Type B pancreatic cell (in vitro differentiated cells): ENCODE data around the gene ARFRP1. TPM values are rescaled to one million over a fixed set of nuclear protein-coding genes. Genes with fewer than 3 reads are reported as not detected.

ENCODE experiments used
- DNase-seq: peaks from one replicate; pipeline ENCODE4 v3.0.0; 2021; ENCODE audit warnings: mixed read lengths; ENCODE audit not compliant: unreplicated experiment; ENCODE audit errors: extremely low spot score
- H3K27ac Mint-ChIP-seq: 2 replicates; pipeline ENCODE4 v1.8.0; 2021; ENCODE audit warnings: mild to moderate bottlenecking, mixed read lengths
- H3K27me3 Mint-ChIP-seq: 2 replicates; pipeline ENCODE4 v1.8.0; 2021; ENCODE audit warnings: mixed read lengths
- H3K36me3 Mint-ChIP-seq: 2 replicates; pipeline ENCODE4 v1.8.0; 2021; ENCODE audit warnings: mixed read lengths
- H3K4me1 Mint-ChIP-seq: one replicate; pipeline ENCODE4 v1.8.0; 2021; ENCODE audit warnings: mixed read lengths; ENCODE audit not compliant: unreplicated experiment
- H3K4me3 Mint-ChIP-seq: 2 replicates; pipeline ENCODE4 v1.8.0; 2021; ENCODE audit warnings: mild to moderate bottlenecking, mixed read lengths
- H3K9me3 Mint-ChIP-seq: 2 replicates; pipeline ENCODE4 v1.8.0; 2021; ENCODE audit warnings: mixed read lengths
- CTCF ChIP-seq: fragments of 200-600 bp; sonication (generic); conservative IDR thresholded peaks from 2 replicates; pipeline ENCODE4 v1.5.0; 2021; ENCODE audit warnings: antibody characterized with exemption, mild to moderate bottlenecking
- total RNA-seq: library from RNA; stranded (reverse); gene quantifications from 2 replicates; pipeline ENCODE4 v1.2.1, GENCODE V29; 2021; ENCODE audit warnings: low replicate concordance

Gene ARFRP1
- total RNA-seq, 1 donor from 2014 or later = 45.0 TPM

GRCh38 chr20:63741354-63741675 is 33.5 kb upstream of the ARFRP1 start:
- no peak for TF ChIP-seq CTCF
- Mint-ChIP-seq H3K27me3 (no peaks in the 10 kb centered on the region), H3K9me3 (no peaks in the 10 kb centered on the region), H3K27ac (no peak overlapping the region), H3K4me3 (peak overlapping the region; percentile 67), H3K36me3 (no peaks in the 10 kb centered on the region), H3K4me1 (peaks cover 3% of the 10 kb centered on the region)
- DNase-seq = no peak

DNA sequence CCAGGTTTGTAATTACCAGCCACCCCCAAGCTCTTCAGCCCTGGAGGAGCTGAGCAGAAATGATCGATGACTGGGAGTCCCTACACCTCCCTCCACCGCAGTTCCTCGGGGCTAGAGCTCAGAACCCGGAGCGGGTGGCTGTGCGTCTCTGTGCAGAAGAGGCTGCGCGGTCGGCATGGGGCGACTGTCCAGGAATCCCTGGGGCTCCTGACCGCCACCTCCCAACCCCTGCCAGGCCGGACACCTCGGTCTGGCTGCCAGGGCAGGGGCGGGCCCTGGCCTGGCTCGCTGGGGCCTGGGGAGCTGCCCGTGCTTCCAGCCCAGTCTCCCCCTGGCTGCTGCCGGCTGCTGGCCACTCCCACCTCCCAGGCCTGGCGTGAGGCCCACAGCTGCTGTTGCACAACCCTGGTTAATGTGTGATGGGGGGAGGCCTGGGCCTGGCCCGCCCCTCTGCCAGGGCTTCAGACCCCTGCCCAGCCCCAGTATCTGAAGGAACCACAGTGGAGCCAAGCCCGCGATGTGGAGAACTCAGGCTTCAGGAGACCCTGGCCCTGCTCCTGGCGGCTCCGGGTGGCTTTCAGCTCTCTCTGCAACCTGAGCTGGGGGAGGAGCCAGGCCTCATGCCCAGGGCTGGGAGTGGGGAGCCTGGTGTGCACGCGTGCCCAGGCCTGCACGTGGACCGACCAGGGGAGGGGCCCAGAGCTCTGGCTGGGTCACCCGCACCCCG is 33.0 kb upstream of the ARFRP1 start:
- H3K36me3 Mint-ChIP-seq = no peaks in the 10 kb centered on the region
- H3K4me3 Mint-ChIP-seq = peak overlapping the region; percentile 83

DNA sequence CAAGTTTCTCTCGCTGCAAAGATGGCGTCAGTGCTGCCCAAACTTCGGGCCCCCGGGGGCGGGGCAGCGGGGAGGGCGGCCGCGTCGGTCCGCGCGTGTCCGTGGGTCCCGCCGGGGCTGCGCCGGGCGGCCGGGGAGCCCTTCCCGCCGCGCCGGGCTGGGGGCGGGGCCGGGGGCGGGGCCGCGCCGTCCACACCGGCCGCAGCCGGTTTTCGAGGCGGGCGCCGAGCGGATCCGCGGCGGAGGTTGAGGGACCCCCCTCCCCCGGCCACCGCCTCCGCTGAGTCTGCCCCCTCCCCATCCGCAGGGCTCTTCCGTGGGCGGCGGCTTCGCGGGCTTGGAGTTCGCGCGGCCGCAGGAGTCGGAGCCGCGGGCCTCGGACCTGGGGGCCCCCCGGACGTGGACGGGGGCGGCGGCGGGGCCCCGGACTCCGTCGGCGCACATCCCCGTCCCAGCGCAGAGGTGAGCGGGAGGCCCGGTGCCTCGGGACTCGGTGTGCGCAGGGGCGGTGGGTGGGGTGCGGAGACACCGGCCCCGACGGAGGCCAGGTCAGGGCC is 32.4 kb upstream of the ARFRP1 start:
- Mint-ChIP-seq H3K27me3 (peaks cover 3% of the 10 kb centered on the region), H3K4me3 (peak overlapping the region; percentile 83), H3K27ac (no peak overlapping the region), H3K9me3 (no peaks in the 10 kb centered on the region), H3K36me3 (no peaks in the 10 kb centered on the region), H3K4me1 (no peaks in the 10 kb centered on the region)
- TF ChIP-seq CTCF = no peak
- peak; percentile 75 for DNase-seq

More for the DNA sequence above, 33.0 kb upstream of the ARFRP1 start:
- Mint-ChIP-seq H3K27ac (no peak overlapping the region), H3K27me3 (peaks cover 3% of the 10 kb centered on the region), H3K4me1 (peaks cover 2% of the 10 kb centered on the region), H3K9me3 (no peaks in the 10 kb centered on the region)
- TF ChIP-seq CTCF = peak; percentile 27
- DNase-seq = peak; percentile 84

DNA sequence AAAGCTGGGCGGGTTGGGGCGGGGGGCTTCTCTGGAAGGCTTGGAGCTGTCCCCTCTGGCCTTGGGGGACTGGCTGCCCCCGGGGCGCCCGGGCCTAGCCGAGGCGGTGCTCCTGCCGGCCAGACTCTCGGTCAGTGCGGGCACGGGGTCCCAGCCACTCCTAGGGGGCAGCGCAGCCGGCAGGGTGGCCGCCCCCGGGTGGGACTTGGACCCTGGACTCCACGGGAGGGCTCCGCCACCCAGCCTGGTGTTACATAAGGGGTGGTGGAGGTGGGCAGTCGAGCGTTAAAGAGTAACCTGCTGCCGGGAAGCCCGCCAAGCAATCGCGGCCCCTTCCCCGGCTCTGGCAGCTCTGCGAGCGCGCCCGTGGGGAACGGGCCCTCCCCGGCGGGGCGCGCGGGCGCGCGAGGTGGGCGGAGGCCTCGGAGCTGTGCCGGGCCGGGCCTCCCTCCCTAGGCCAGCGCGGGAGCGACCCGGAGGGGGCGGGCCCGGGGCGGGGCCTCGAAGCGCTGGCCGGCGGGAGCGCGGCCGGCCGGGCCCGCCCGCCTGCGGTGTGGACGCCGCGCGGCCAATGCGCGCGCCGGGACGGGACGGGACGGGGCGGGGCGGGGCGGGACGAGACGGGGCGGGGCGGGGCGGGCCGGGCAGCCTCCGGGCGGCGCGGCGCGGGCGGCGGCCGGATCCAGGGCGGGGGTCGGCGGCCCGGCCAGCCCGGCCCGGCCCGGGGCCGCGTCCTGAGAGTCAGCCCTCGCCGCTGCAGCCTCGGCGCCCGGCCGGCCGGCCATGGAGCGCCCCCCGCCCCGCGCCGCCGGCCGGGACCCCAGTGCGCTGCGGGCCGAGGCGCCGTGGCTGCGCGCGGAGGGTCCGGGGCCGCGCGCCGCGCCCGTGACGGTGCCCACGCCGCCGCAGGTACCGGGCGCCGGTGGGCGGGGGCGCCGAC is 31.6 kb upstream of the ARFRP1 start, which contains the start of gene SLC2A4RG:
SLC2A4RG (plus strand) TSS at position 647 of the 940 bp plus-strand sequence; CDS start at position 784, 137 bp downstream.
- H3K36me3 Mint-ChIP-seq = no peaks in the 10 kb centered on the region
- TF ChIP-seq CTCF = no peak
- peak within 1 kb of the TSS; percentile 83 for H3K4me3 Mint-ChIP-seq
- H3K9me3 Mint-ChIP-seq = no peaks in the 10 kb centered on the region
- peaks cover 3% of the 10 kb centered on the region for H3K27me3 Mint-ChIP-seq
- H3K4me1 Mint-ChIP-seq = no peaks in the 10 kb centered on the region
- no peak within 1 kb of the TSS for H3K27ac Mint-ChIP-seq
- peak; percentile 84 for DNase-seq

GRCh38 chr20:63738687-63739129 is 30.9 kb upstream of the ARFRP1 start:
- Mint-ChIP-seq H3K9me3 (no peaks in the 10 kb centered on the region), H3K4me1 (no peaks in the 10 kb centered on the region), H3K4me3 (no peak overlapping the region), H3K27me3 (peaks cover 3% of the 10 kb centered on the region), H3K27ac (no peak overlapping the region), H3K36me3 (peaks cover 4% of the 10 kb centered on the region)
- DNase-seq = peak; percentile 71
- TF ChIP-seq CTCF = no peak
